Activated CD8-positive, alpha-beta memory T cell treated with anti-CD3 and anti-CD28 coated beads, Interleukin-2, amount 50 U/mL, for 48 hours (primary cell): ENCODE measurements around the gene ASPDH.

Source experiments
- DNase-seq: peaks from one replicate; pipeline ENCODE4 v3.0.0-alpha.2; 2020

The ASPDH gene

DNA sequence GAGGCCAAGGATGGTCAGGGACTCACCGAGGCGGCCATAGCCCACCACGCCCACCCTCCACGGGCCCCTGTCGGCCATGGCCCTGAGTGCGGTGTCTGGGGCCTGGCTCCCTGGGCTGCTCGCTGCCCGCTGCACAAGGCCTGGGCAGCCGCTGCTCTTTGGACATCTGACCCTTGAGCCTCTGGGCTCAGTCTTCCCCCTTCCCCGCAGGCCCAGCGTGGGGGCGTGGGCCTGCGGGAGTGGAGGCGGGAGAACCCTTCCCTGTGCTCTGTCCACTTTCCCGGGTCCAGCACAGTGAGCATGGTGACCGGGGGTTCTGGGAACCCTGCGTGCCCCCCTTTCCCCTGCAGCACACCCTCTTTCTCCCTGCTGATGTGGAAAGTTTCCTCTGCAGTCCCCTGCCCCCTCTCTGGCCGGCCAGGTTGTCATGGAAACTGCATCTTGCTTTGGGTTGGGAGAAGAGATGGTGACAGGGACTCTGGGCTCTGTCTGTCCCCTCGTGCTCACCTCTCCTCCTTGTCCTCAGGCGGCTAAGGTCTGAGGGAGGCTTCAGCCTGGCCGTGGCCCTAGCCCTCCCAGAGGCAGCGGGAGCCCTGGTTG, at the start of gene ASPDH:
TSS of gene ASPDH (minus strand) at position 168 of the 600 bp plus-strand sequence. CDS start at position 78, 90 bp downstream.
- DNase-seq, result no peak

GRCh38 chr19:50562996-50563395, 49.3 kb upstream of the ASPDH start:
- DNase-seq, result no peak

- no peak for DNase-seq
These were observed 48.6 kb upstream of the ASPDH start for GRCh38 chr19:50562329-50562728.

DNA sequence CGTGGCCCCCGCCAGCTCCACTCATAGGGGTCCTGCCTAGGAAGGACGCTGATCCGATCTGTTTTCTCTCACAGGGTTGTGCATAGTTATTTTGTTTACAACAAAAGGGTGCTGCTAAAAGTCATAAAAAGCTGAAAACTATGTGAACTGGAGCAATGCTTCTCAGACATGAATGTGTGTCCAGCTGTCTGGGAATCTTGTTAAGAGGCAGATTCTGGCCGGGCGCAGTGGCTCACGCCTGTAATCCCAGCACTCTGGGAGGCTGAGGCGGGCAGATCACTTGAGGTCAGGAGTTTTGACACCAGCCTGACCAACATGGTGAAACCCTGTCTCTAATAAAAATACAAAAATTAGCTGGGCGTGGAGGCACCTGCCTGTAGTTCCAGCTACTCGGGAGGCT, 45.9 kb upstream of the ASPDH start:
- no peak for DNase-seq

DNA sequence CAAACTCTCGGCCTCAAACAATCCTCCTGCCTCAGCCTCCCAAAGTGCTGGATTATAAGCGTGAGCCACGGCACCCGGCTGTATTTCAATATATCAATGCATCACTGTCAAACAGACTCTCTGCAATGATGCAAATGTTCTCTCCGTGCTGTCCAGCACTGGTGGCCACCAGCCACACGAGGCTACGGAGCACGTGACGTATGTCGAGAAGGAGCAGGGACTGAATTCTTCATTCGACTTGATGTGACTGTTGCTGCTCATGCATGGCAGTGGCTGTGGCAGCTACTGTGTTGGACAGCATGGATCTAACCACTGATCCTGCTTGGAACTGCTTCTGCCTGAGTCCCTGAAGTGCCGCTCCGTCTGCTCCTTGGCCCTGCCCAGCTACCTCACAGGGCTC, 44.7 kb upstream of the ASPDH start:
- no peak for DNase-seq

DNA sequence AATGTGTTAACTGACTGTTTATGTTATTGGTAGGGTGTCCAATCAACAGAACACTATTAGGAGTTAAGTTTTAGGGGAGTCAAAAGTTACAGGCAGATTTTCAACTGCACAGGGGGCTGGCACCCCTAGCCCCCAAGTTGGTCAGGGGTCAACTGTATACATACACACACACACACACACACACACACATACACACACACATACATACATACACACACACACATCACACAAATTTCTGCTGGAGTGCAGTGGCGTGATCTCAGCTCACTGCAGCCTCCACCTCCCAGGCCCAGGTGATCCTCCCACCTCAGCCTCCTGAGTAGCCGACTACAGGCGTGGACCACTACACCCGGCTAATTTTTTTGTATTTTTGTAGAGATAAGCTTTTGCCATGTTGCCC, 44.3 kb upstream of the ASPDH start:
- DNase-seq, result no peak

- DNase-seq, result no peak
These were observed 43.4 kb upstream of the ASPDH start for GRCh38 chr19:50557009-50557613.

GRCh38 chr19:50556282-50557008, 42.7 kb upstream of the ASPDH start:
- peak; percentile 97 for DNase-seq

DNA sequence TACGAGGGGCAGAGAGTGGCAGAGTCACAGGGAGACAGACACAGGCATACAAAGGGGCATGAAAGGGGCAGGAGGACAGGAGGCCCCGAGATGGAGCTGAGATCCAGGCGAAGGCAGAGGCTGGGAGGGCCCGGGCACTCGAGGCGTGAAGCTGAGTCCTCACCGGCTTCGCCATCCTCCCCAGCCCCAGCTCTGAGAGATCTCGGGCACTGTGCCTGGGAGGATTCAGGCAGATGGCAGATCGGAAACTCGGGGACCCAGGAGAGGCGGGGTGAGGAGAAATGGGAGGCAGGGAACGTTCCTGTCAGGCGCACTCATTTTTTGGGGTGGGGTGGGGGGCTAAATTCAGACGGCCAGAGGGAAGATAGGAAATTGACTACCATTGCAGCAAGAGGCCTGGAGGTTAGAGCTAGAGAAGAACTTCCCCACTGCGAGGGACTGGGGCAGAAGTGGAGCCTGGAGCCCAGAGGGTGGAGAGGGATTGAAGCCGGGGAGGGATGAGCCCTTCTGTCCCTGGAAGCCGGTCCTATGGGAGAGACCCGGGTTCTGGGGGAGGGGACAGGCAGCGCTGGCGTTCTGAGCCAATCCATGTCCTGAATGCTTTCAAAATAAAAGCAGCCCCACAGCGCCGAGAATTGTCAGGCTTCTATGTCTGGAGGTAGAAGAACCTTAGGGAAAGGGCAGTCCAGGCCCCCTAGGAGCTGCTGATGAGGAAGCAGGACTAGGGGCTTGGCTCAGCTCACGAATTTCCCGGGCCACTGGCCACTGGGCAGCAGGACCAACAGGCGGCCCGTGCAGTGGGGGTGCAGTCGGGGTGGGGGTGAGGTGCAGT, 42.0 kb upstream of the ASPDH start:
- no peak for DNase-seq

GRCh38 chr19:50555033-50555432, 41.3 kb upstream of the ASPDH start:
- no peak for DNase-seq

DNA sequence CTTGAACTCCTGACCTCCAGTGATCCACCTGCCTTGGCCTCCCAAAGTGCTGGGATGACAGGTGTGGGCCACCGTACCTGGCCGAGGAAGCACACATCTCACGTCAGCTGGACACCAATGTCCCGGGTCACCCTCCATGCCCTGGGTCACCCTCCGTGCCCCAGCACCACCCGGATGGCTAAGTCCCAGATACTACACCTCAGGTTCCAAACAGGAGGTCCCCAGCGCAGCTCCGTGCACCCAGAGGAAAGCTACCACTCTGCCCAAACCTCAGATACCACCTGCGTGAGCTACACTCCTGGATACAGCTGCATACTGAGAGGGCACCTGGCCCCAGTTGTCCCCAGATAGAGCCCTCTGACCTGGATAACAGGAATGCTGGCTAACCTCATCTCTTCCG, 40.5 kb upstream of the ASPDH start:
- no peak for DNase-seq

GRCh38 chr19:50553134-50553703, 39.5 kb upstream of the ASPDH start:
- DNase-seq, result no peak

DNA sequence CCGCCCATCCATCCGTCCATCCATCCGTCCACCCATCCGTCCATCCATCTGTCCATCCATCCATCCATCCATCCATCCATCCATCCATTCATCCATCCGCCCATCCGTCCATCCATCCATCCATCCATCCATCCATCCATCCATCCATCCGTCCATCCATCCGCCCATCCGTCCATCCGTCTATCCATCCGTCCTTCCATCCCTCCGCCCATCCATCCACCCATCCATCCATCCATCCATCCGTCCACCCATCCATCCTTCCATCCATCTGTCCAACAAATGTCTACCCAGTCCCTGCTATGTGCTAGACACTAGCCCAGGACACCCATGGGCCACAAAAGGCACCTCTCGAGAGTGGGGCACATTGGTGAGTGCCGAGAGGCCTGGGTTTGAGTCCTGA, 38.8 kb upstream of the ASPDH start:
- DNase-seq, result no peak

DNA sequence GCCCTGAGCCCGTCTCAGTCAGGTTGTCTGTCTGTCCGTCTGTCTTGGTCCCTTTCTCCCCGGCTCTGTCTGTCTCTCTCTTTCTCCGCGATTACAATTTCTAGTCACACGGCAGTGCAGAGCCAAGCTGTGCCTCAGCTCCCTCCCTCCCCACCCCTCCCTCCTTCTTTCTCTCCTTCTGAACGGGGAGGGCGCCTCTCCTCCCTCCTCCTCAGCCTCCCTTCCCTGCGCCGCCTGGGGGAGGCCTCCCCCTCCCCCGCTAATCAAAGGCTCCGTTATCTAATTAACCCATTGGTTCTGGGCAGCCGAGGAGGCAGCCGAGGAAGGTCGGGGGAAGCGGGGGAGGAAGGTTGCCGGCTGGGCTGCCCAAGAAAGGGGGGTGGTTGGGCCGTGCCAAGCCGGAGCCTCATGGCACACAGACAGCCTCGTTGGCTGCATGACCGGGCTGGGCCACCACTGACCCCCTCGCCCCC, 38.0 kb upstream of the ASPDH start:
- DNase-seq, result no peak

- DNase-seq, result no peak
These were observed 37.5 kb upstream of the ASPDH start for GRCh38 chr19:50551034-50551714.

GRCh38 chr19:50550594-50550966, 36.9 kb upstream of the ASPDH start:
- no peak for DNase-seq

DNA sequence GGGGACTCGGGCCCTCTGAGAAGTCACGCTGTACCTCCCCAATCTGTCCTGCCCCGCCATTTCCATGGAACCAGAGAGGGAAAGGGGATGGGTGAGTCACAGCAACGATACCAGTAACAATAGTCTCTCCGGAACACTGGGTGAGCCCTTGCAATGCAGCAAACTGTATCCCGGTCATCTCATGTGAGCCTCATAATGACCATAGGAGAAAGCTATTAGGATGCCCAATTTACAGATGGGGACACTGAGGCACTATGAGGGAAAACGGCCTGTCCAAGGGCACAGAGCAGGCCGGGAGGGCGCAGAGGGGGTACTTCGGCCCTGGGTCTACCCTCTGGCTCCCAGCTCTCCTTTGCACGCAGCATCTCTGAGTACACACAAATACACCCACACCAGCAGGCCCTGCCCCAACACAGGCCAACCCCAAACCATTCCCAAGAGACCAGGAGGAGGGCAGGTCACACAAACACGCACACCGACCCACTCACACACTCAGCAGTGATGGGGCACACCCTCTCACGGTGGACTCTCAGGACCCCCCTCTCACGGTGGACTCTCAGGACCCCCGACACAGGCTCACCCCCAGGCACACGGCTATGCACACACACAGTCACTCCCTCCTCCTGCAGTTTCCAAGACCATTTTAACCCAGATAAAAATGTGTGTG, 36.3 kb upstream of the ASPDH start:
- no peak for DNase-seq

GRCh38 chr19:50549059-50549926, 35.6 kb upstream of the ASPDH start:
- no peak for DNase-seq

- no peak for DNase-seq
These were observed 34.7 kb upstream of the ASPDH start for GRCh38 chr19:50548191-50549058.
